Tibial artery (tissue), 4 donors: ENCODE results near the gene ZNF592.

Experiments used
- DNase-seq, 2 donors: peaks; one replicate each; pipeline ENCODE4 v3.0.0-alpha.2; 2019
- H3K27ac ChIP-seq, 2 donors: fragments of 200-600 bp; sonication (generic) in 1 of 2; 1 replicate in 1 of 2; 2 replicates in 1 of 2; pipeline ENCODE4 v1.5.1; 2018 to 2019; ENCODE audit warnings: mild to moderate bottlenecking in 1 of 2
- H3K27me3 ChIP-seq, 2 donors: fragments of 200-600 bp; sonication (generic) in 1 of 2; one replicate each; pipeline versions ENCODE4 v1.5.1 to v1.6.0; 2016 to 2019
- H3K36me3 ChIP-seq, 3 donors: fragments of 200-600 bp; sonication (generic) in 2 of 3; one replicate each; pipeline ENCODE4 v1.5.1; 2016 to 2019; ENCODE audit warnings: mild to moderate bottlenecking in 2 of 3
- H3K4me1 ChIP-seq, 4 donors: fragments of 200-600 bp; sonication (generic) in 2 of 4; 1 replicate in 3 of 4; 2 replicates in 1 of 4; pipeline ENCODE4 v1.5.1; 2016 to 2019
- H3K4me3 ChIP-seq, 2 donors: fragments of 200-600 bp; sonication (generic) in 1 of 2; 1 replicate in 1 of 2; 2 replicates in 1 of 2; pipeline ENCODE4 v1.5.1; 2018 to 2019; ENCODE audit warnings: mild to moderate bottlenecking in 2 of 2
- H3K9me3 ChIP-seq, 3 donors: fragments of 200-600 bp; sonication (generic) in 1 of 3; one replicate each; pipeline ENCODE4 v1.5.1; 2016 to 2019
- CTCF ChIP-seq, 2 experiments: fragments of 200-600 bp in 1 of 2; fragments of 450-650 bp in 1 of 2; IDR thresholded peaks; one replicate each; pipeline ENCODE4 v1.5.1; 2017 to 2019; ENCODE audit warnings: antibody characterized with exemption in 2 of 2, mild to moderate bottlenecking in 1 of 2, moderate library complexity in 1 of 2
- intact Hi-C: fragments of 100-400 bp; cut with DNase I; formaldehyde crosslinking; loops from one replicate; pipeline ENCODE4 v1.15.0; 2023; ENCODE audit warnings: low total_unique reads

Gene ZNF592

GRCh38 chr15:84819791-84820190, 71.4 kb downstream of the ZNF592 start:
- Histone ChIP-seq H3K27me3 (no peaks in the 10 kb centered on the region), H3K36me3 (no peaks in the 10 kb centered on the region), H3K9me3 (no peaks in the 10 kb centered on the region), H3K4me1 (peaks cover 0 to 94% (median 69%) of the 10 kb centered on the region in 4 donors), H3K27ac (peak overlapping the region; percentile 99), H3K4me3 (peak overlapping the region; percentile 58 to 64)
- peak in 1 of 2 donors; percentile 52 for DNase-seq
- intact Hi-C loops: loop anchor here (5.0 to 10.0 kb wide), 3 partner anchors 162 to 235 kb away; partner anchors contain the start of genes NMB and ZSCAN2
- no peak for TF ChIP-seq CTCF (IDR thresholded peaks at IDR 0.05)

GRCh38 chr15:84821501-84822021, 73.2 kb downstream of the ZNF592 start:
- Histone ChIP-seq H3K4me3 (no peak overlapping the region), H3K9me3 (no peaks in the 10 kb centered on the region), H3K4me1 (peaks cover 0 to 96% (median 76%) of the 10 kb centered on the region in 4 donors), H3K27ac (peak overlapping the region; percentile 99), H3K27me3 (no peaks in the 10 kb centered on the region), H3K36me3 (no peaks in the 10 kb centered on the region)
- intact Hi-C loops: no loop called here
- no peak for TF ChIP-seq CTCF (IDR thresholded peaks at IDR 0.05)
- peak in 1 of 2 donors; percentile 66 for DNase-seq

GRCh38 chr15:84822653-84823281, 74.4 kb downstream of the ZNF592 start:
- intact Hi-C loops: no loop called here
- H3K9me3 ChIP-seq: no peaks in the 10 kb centered on the region
- H3K4me1 ChIP-seq: peaks cover 0 to 98% (median 77%) of the 10 kb centered on the region in 4 donors
- peak in 1 of 2 donors; percentile 25 for DNase-seq
- peak overlapping the region; percentile 99 for H3K27ac ChIP-seq
- H3K36me3 ChIP-seq: peaks cover 0 to 5% (median 2%) of the 10 kb centered on the region in 3 donors
- TF ChIP-seq CTCF (IDR thresholded peaks at IDR 0.05): no peak
- H3K27me3 ChIP-seq: no peaks in the 10 kb centered on the region
- H3K4me3 ChIP-seq: no peak overlapping the region

GRCh38 chr15:84823282-84823878, 75.0 kb downstream of the ZNF592 start:
- peaks cover 0 to 6% (median 3%) of the 10 kb centered on the region in 3 donors for H3K36me3 ChIP-seq
- H3K27me3 ChIP-seq: no peaks in the 10 kb centered on the region
- peaks cover 0 to 98% (median 77%) of the 10 kb centered on the region in 4 donors for H3K4me1 ChIP-seq
- TF ChIP-seq CTCF (IDR thresholded peaks at IDR 0.05): no peak
- DNase-seq: peak in 1 of 2 donors; percentile 38
- H3K9me3 ChIP-seq: no peaks in the 10 kb centered on the region
- no peak overlapping the region for H3K4me3 ChIP-seq
- intact Hi-C loops: no loop called here
- peak overlapping the region; percentile 99 for H3K27ac ChIP-seq

GRCh38 chr15:84824260-84825007, 76.0 kb downstream of the ZNF592 start:
- Histone ChIP-seq H3K36me3 (peaks cover 0 to 11% (median 5%) of the 10 kb centered on the region in 3 donors), H3K4me3 (no peak overlapping the region), H3K4me1 (peaks cover 0 to 98% (median 74%) of the 10 kb centered on the region in 4 donors), H3K27me3 (no peaks in the 10 kb centered on the region), H3K27ac (peak overlapping the region; percentile 99), H3K9me3 (no peaks in the 10 kb centered on the region)
- no peak for TF ChIP-seq CTCF (IDR thresholded peaks at IDR 0.05)
- peak; percentile 77 to 84 for DNase-seq
- intact Hi-C loops: no loop called here
